Activated CD8-positive, alpha-beta memory T cell treated with anti-CD3 and anti-CD28 coated beads for 4 hours (primary cell): ENCODE results near the gene HNRNPH3.
"Not testable (repeated sequence)": the region's sequence is repeated elsewhere in the genome, so short reads cannot be mapped to it uniquely, and the experiment has no call there.

Experiments used
- DNase-seq, 2 donors: peaks; one replicate each; pipeline ENCODE4 v3.0.0-alpha.2; 2020; ENCODE audit warnings: low read depth in 2 of 2

Gene HNRNPH3, protein sequence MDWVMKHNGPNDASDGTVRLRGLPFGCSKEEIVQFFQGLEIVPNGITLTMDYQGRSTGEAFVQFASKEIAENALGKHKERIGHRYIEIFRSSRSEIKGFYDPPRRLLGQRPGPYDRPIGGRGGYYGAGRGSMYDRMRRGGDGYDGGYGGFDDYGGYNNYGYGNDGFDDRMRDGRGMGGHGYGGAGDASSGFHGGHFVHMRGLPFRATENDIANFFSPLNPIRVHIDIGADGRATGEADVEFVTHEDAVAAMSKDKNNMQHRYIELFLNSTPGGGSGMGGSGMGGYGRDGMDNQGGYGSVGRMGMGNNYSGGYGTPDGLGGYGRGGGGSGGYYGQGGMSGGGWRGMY

DNA sequence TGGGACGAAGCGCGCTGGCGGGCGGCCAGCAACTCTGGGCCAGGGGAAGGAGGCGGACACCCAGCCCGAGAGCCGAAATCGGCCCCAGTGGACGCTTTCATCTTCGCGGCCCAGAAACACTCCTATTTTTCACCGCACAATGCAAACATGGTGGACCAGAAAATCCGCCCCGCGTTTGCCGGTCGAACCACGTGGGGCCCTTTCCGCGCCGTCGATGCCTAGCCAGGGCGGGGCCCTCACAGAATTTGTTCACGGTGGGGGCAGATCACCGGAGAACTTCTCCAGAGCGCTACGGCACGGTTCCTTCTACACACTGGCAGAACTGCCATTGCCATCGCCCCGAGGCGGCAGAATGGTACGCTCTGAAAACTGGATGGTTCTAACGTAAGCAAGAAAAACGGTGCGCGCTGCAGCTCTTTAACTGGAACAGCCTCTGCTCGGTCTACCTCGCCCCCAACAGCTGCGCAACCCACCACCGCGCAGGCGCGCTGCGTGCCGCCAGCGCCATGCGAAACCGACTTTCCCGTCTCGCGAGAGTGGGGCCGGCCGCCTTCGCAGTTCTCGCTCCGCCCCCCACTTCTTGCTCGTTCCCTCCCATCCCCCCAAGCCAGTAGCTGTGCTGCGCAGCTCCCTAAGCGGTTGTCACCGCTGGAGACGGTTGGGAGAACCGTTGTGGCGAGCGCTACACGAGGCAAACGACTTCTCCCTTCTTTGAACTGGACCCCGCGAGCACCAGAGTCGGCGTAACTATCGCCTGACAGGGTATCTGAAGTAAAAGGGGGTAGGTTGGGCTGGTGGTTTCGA lies at the start of gene HNRNPH3:
HNRNPH3 (plus strand) TSS at position 610 of the 804 bp plus-strand sequence. CDS start 5,158 bp downstream, outside the sequence.
- peak; percentile 95 to 98 for DNase-seq

DNA sequence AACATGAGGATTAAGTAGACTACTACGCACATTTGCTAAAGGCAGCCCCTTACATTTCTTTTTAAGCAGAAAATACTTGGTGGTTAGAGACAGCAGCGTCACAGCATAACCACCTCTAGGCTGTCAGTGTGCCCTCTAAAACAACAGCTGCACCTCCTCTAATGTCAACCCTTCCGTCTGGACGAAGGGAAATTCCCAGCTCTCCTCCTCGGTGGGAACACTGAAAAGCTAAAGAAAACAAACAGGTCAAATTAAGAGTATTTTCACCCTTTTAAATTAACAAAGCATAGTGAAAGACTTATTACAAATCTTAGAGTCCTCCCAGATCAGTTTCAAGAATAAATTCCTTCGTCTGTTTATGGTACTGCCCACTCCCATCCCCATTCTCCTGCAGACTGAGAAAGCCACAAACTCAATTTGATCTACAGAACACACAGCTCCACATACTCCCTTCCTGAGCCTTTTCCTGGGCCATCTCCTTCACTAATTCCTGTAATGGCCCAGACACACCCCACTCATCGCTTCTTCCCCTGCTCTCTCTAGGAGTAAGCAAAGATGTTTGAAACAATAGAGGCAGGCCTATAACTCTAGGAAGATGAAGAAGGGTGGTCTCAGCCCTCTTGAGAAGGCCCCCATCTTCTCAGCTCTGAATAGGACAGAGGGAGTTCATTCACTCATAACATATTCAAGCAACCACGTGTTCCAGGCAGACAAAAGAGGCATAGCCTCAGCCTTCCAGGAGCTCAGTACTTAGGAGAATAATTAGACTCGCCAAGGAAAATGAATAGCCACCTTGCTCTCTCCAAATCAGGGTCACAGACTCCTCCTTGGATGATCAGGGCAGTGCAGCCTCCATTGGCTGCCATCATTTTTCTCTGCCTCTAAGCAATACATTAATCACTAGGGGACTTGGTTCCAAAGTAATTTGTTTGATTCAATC lies 47.5 kb upstream of the HNRNPH3 start:
- DNase-seq, result no peak

DNA sequence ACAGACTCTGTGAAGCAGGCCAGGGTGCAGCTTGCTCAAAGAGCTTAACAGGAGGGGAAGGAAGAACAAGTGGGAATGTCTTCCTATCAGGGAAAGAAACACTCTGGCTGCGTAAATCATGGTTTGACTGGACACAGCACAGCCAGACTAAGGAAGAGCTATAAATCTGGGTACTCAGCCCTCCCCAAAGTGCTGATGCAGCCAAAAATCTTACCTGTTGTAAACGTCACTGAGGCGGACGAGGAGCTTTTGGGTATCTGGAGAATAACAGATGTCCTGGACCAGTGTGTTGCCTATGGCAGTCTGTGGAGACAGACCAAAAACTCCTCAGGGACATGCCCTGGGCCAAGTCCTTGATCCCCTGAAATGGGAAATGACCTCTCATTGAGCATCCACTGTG lies 43.1 kb upstream of the HNRNPH3 start:
- DNase-seq, result no peak

DNA sequence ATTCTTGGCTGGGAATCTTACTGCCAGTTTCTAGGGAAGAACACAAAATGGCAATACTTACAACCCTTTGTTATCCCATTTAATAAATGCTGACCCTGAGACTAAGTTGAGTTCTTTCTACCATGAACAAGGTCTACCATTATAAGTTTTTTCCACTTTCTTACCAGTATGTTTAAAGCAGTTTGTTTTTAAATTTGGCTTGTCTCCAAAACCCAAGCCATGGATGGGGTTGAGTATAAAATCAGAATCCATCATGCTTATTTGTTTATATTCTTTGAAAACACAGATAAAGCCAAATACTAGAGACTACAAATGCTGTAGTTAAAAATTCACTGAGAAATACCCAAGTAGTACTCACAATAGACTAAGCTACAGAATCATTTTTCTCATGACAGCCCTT lies 41.1 kb upstream of the HNRNPH3 start:
- no peak for DNase-seq

DNA sequence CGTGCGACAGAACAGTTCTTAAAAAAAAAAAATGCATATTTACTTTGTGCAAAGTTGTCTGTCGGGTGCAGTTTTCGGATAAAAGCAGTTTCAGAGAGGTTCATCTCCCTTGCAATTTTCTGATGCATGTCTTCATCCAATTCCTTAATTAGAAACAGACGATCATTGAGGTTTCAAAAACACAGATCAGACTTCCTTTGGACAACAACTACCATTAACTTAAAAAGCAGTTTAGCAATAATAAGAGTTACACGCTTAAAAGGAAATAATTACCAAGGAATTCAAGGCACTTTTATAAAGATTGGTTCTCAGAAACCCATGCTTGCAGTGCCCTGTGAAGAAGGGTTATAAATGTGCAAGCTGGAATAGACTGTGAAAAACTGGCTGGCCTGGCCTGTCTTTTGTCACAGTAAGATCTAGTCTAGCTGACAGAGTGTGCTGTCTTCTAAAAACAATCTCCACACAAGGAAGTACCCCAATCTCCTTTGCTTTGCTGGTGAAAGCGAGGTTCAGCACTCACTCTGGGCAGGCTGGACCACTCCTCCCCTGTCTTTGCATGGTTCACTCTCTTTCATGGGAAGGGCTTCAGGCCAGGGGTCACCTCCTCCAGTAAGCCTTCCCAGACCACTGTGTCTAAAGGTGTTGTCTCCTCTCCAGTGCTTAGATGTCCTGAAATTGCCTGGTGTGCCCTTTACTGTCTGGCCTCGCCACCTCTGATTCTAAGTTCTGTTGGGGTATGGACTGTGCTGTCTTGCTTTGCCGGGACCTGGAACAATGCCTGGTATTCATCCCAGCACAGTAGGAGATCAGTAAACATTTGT lies 34.8 kb upstream of the HNRNPH3 start:
- no peak for DNase-seq

DNA sequence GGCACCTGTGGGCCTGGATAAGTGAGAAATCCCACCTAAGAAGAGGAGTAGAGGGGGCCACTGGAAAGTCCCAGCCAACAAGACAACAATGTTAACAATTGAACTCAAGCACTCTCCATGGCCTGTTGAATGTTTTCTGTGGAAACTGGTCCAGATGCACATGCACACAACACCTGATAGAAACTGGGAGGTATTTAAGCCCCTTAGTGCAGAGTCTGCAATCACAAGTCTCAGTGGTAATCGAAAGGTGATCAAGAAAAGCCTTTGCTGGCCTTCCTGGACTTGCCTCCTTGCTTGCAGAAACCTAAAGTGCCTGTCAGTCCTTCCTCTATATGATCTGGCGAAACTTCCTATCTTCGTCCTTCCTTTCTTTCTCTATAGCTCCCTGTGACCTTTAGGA lies 30.6 kb upstream of the HNRNPH3 start:
- DNase-seq, result no peak

DNA sequence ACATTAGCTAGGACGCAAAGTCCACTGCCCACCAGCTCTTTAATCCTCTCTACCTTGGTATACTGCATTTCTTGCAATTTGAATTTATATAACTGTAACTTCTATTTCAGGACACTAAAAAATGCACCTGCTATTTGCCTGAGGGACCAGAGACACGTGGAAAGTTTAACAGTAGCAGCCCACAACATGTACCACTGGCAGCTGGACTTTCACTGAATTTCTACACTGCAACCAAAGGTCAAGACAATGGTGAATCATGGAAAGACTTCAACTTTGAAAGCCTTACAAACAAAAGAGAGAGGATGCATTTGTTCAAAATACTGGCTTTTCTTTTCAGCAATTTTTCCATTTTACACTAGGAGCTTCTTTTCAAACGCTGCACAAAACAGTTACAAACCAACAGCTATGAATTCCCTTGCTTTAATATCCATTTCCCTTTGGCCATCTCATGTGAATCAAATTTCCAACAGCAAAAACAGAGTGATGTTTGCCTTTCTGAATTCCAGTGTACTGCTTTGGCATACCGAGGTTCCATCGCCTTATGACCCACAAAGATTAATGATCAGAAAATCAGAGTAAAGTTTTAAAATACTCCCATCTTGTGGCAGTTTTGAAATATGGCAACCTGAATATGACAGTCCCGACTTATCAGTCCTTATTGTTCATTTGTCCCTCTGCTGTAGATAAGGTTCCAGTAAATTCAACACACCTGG lies 29.9 kb upstream of the HNRNPH3 start:
- no peak for DNase-seq

DNA sequence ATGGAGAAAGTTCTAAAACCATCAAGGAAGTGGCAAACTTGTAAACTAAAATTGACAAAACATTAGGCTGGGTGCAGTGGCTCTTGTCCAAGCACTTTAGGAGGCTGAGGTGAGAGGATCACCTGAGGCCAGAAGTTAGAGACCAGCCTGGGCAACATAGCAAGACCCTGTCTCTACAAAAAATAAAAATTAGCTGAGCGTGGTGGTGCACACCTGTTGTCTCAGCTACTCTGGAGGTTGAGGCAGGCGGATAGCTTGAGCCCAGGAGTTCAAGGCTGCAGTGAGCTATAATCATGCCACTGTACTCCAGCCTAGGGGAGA lies 29.4 kb upstream of the HNRNPH3 start:
- no peak for DNase-seq

DNA sequence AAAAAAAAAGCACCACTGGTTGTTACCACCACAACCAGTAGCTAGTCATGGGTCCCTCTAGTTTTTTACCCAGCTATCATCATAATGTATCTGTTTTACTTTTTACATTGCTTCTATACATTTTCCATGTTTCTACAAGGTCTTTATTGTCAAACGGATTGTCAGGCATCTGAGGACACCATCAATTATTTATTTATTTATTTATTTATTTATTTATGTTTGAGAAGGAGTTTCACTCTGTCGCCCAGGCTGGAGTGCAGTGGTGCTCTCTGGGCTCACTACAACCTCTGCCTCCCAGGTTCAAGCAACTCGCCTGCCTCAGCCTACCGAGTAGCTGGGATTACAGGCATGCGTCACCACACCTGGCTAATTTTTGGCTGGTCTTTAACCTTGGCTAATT lies 29.0 kb upstream of the HNRNPH3 start:
- DNase-seq, result no peak

DNA sequence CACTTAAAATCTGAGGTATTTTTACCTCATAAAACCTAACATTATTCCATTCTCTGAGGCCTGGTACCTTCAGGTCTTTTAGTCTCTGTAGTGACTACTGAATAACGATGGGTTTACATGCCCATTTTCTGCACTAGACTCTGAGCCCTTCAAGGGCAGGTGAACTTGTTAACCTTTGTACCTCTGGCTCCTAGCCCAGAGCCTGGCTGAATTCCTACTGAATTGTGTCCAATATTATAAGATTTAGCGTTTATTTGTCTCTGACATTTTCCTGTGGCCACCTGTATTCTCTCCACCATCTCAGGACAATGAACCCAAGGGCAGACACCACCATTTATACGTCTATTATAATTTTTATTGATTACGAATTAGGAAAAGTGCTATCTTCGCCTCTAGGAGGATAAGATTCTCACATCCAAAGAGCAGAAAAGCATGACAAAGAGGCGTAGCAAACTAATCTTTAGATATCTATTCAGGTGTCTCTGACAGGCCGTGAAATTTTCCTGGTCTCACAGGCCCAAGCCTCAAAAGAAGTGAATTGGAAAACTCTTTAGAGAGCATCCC lies 27.9 kb upstream of the HNRNPH3 start:
- DNase-seq, result no peak

DNA sequence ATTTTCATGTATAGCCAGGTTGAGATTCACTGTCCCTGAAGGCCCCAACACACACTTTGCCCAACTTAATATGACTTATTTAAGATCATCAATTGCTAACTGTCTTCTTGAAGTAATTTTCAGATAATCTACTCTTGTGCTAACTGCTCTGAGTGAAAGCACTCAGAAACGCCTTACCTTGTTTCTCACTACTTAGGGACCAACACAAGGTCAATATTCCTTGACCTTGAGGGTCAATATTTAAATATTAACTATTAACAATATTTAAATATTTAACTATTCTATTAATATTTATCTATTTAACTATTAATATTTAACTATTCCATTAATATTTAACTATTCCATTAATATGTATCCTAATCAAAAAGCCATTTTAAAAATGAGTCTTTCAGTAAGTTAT lies 26.0 kb upstream of the HNRNPH3 start:
- no peak for DNase-seq

DNA sequence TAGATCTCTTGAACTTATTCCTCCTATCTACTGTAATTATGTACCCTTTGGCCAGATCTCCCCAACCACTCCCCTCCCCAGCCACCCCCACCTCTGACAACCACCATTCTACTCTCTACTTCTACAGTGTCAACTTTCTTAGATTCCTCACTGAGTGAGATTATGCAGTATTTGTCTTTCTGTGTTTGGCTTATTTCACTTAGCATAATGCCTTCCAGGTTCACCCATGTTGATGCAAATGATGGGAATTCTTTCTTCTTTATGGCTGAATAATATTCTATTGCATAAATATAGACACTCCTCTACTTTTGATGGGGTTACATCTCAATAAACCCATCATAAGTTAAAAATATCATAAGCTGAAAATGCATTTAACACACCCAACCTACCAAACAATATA lies 21.3 kb upstream of the HNRNPH3 start:
- DNase-seq, result no peak

DNA sequence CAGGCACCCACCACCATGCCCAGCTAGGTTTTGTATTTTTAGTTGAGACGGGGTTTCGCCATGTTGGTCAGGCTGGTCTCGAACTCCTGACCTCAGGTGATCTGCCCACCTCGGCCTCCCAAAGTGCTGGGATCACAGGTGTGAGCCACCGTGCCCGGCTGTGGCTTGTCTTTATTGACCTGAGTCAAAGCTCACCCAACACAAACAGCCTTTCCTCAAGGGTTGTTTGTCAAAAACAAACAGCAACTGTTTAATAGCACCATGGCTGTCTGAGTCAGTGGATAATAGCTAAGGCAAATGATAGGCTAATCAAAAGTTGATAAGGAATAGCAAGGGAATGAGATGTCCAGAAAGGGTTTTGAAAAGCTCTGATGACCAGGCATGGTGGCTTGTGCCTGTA lies 16.9 kb upstream of the HNRNPH3 start:
- not testable (repeated sequence) for DNase-seq

DNA sequence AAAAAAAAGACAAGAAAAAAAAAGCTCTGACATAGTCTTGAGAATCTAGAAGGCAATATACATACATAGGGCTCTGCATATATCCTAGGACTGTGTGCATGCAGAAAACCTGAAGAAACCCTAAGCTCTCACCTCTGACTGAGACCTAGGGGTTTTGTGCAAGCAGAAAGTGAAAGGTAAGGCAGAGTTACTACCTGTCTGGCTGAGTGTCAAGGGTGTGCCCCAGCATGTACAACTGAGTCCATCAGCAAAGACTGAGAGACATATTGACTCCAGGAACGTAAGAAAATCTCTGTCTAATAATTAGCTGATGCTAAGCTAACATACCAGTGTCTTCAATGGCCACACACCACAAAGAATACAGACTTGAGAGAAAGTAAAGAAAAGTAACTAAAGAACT lies 16.3 kb upstream of the HNRNPH3 start:
- DNase-seq, result no peak

DNA sequence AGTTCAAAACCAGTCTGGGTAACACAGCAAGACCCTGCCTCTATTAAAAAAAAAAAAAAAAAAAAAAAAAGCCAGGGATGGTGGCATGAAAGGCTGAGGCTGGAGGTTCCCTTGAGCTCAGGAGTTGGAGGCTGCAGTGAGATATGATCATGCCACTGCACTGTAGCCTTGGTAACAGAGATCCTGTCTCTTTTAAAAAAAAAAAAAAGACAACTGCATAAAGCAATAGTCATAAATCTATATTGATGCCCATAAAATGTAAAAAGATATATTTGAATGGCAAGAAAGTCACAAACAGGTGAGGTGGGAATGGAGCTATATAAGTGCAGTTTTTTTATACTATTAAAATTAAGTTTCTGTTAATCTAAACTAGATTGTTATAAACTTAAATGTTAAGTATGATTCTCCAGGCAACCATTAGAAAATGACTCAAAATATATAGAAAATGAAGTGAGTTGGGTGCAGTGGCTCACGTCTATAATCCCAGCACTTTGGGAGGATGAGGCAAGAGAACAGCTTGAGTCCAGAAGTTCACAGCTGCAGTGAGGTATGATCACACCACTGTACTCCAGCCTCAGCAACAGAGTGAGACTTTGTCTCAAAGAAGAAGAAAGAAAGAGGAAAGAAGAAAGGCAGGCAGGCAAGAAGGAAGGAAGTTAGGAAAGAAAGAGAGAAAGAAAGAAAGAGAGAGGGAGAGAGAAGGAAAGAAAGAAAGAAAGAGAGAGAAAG lies 13.4 kb upstream of the HNRNPH3 start:
- DNase-seq, result no peak

DNA sequence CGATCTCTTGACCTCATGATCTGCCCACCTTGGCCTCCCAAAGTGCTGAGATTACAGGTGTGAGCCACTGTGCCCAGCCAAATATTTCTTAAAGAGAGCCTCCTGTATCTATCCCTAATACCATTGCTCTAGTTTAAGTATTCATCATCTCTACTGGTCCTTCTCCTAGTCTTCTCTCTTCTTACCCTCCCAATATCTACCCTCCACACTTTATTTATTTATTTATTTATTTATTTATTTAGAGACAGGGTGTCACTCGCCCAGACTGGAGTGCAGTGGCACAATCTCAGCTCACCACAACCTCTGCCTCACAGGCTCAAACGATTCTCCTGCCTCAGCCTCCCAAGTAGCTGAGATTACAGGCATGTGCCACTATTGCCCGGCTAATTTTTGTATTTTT lies 7.5 kb upstream of the HNRNPH3 start:
- not testable (repeated sequence) for DNase-seq

DNA sequence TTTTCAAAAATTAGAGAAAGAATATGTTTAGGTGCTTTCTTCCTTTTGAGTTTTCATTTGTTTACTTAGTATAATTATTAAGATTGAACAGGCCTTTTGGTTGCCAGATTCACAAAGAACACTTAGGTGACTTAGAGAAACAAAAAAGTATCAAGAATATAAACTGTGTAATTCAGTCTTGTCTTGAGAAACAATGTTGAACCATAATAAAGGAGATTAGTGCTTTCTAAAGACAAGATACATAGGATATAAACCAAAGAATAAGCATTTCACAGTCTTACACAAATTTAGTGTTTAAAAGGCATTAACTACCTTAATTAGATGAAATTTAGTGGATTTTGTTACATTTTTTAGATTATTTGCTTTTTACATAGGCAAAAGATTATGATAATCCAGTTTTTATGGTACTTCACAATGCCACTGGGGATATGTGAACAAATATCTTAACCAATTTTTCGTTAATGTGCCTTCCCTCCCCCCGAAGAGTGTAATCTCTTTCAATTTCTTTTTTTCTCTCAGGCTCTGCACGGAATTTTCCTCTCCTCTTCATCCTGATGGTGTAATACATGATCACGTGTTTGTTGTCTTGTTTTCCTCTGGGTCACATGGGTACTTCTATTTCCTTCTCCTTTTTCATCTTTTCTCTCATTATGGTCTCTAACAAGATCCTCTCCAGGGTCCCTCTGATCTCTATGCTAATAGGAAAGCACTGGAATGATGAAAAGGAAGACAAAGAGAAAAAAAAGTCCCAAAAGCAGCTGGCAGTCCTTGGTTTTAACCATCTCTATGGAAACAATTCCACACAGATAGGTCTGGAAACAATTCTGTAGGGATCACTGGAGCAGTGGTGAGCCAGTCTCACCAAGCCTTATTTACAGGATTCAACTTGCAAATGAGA lies 3.7 kb upstream of the HNRNPH3 start:
- DNase-seq, result no peak

DNA sequence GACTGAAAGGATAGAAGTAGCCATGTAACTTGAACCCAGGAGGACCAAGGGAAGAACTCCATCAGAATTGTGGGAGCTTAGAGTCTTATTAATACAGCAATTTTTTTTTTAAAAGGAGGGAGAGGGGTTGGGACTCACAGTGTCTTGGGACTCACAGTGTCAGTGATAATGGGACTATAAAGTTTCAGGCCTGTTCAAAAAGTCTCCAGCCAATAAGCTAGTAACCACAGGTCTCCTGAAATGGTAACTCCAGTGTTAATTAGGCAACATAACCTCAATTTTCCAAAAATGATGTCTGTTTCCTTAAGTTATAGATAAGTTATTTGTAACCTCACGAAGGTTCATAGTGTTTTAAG lies 2.4 kb upstream of the HNRNPH3 start:
- no peak for DNase-seq
